ENCODE data around the gene CASR. TPM values are rescaled to one million over a fixed set of nuclear protein-coding genes. Genes with fewer than 3 reads are reported as not detected.

Gene CASR, protein sequence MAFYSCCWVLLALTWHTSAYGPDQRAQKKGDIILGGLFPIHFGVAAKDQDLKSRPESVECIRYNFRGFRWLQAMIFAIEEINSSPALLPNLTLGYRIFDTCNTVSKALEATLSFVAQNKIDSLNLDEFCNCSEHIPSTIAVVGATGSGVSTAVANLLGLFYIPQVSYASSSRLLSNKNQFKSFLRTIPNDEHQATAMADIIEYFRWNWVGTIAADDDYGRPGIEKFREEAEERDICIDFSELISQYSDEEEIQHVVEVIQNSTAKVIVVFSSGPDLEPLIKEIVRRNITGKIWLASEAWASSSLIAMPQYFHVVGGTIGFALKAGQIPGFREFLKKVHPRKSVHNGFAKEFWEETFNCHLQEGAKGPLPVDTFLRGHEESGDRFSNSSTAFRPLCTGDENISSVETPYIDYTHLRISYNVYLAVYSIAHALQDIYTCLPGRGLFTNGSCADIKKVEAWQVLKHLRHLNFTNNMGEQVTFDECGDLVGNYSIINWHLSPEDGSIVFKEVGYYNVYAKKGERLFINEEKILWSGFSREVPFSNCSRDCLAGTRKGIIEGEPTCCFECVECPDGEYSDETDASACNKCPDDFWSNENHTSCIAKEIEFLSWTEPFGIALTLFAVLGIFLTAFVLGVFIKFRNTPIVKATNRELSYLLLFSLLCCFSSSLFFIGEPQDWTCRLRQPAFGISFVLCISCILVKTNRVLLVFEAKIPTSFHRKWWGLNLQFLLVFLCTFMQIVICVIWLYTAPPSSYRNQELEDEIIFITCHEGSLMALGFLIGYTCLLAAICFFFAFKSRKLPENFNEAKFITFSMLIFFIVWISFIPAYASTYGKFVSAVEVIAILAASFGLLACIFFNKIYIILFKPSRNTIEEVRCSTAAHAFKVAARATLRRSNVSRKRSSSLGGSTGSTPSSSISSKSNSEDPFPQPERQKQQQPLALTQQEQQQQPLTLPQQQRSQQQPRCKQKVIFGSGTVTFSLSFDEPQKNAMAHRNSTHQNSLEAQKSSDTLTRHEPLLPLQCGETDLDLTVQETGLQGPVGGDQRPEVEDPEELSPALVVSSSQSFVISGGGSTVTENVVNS
- not detected in 5 replicates for total RNA-seq (2022; extraction: Qiagen RNA extraction; ENCODE audit: low read depth)

DNA sequence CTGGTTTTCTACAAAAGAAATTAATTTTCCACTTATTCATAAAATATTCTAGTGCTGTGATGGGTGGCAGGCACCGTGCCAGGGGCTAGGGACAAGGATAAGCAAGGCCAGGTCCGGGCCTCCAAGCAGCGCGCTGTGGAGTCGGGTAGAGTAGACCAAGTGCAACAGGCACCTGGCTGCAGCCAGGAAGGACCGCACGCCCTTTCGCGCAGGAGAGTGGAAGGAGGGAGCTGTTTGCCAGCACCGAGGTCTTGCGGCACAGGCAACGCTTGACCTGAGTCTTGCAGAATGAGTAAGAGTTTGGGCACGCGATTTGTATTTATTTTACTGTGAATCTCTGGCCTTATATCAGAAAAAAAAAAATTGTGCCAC lies at the start of gene CASR:
TSS of gene CASR (plus strand) at position 148 of the 372 bp plus-strand sequence. CDS start 70,522 bp downstream, outside the sequence.

DNA sequence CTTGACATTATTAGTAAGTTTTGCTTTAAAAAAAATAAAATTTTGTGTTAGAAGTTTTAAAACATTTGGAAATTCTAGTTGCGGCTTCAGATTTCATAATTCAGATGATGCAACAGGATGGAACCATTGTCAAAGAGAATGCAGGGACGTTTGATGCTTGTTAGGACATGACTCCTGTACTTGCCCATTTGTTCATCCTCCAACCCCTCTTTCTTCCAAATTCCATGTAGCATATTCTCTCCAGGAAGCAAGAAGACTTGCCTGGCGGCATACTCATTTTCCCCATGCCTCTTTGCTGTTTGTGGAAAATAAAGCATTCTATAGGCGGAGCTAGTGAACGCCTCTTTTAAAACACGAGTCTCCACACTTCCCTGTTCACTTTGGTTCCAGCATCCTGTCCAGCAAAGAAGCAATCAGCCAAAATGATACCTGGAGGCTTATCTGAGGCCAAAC lies 141.4 kb downstream of the CASR start, which contains the start of gene CSTA:
TSS of gene CSTA (plus strand) at position 378 of the 453 bp plus-strand sequence. CDS start at position 423, 45 bp downstream.

Other genes starting within 250 kb of the CASR start
- not detected in 5 replicates for gene ILDR1, start 161.4 kb upstream of the CASR start, total RNA-seq (2022; extraction: Qiagen RNA extraction; ENCODE audit: low read depth)
- not detected in 5 replicates for gene CD86, start 128.3 kb upstream of the CASR start, total RNA-seq (2022; extraction: Qiagen RNA extraction; ENCODE audit: low read depth)
- 0.63 to 1.2 TPM (median 1.1 TPM) in 5 replicates for gene CSTA, start 141.6 kb downstream of the CASR start, total RNA-seq (2022; extraction: Qiagen RNA extraction; ENCODE audit: low read depth)
- gene MIX23, start 199.6 kb downstream of the CASR start, total RNA-seq (2022; extraction: Qiagen RNA extraction; ENCODE audit: low read depth), result 53.4 to 63.8 TPM (median 55.6 TPM) in 5 replicates
- 31.7 to 35.9 TPM (median 35.5 TPM) in 5 replicates for gene FAM162A, start 200.5 kb downstream of the CASR start, total RNA-seq (2022; extraction: Qiagen RNA extraction; ENCODE audit: low read depth)
- gene WDR5B, start 232.4 kb downstream of the CASR start, total RNA-seq (2022; extraction: Qiagen RNA extraction; ENCODE audit: low read depth), result 3.0 to 4.1 TPM (median 3.4 TPM) in 5 replicates